Gastrocnemius medialis (tissue), 4 donors: Measurements from ENCODE around the gene B4GALT6. TPM values are rescaled to one million over a fixed set of nuclear protein-coding genes. Genes with fewer than 3 reads are reported as not detected.

Source experiments
- ATAC-seq, 2 donors: fragments of 150-250 bp; one replicate each; pipeline ENCODE4 v1.9.1; 2016
- DNase-seq, 2 donors: peaks; one replicate each; pipeline ENCODE4 v3.0.0-alpha.2; 2019
- H3K27ac ChIP-seq, 4 donors: fragments of 200-600 bp; sonication (generic); 1 replicate in 1 of 4; 2 replicates in 3 of 4; pipeline ENCODE4 v1.5.1; 2016 to 2018; ENCODE audit warnings: mild to moderate bottlenecking in 2 of 4, moderate library complexity in 1 of 4
- H3K27me3 ChIP-seq, 3 donors: fragments of 200-600 bp; sonication (generic) in 2 of 3; 1 replicate in 1 of 3; 2 replicates in 2 of 3; pipeline versions ENCODE4 v1.5.1 to v1.6.0; 2016 to 2019; ENCODE audit warnings: mild to moderate bottlenecking in 1 of 3, moderate library complexity in 1 of 3
- H3K36me3 ChIP-seq, 2 donors: fragments of 200-600 bp; sonication (generic) in 1 of 2; one replicate each; pipeline ENCODE4 v1.5.1; 2017 to 2018
- H3K4me1 ChIP-seq, 2 donors: fragments of 200-600 bp; sonication (generic) in 1 of 2; one replicate each; pipeline ENCODE4 v1.5.1; 2016 to 2017; ENCODE audit warnings: mild to moderate bottlenecking in 2 of 2
- H3K4me3 ChIP-seq, 4 donors: fragments of 200-600 bp; sonication (generic) in 3 of 4; 1 replicate in 1 of 4; 2 replicates in 3 of 4; pipeline ENCODE4 v1.5.1; 2016 to 2019; ENCODE audit warnings: mild to moderate bottlenecking in 2 of 4
- H3K9me3 ChIP-seq, 3 donors: fragments of 200-600 bp; sonication (generic) in 2 of 3; 1 replicate in 1 of 3; 2 replicates in 2 of 3; pipeline ENCODE4 v1.5.1; 2016 to 2019
- CTCF ChIP-seq, 5 experiments: fragments of 450-650 bp in 3 of 5; fragments of 200-600 bp in 2 of 5; sonication (generic) in 2 of 5; IDR thresholded peaks in 4 of 5; conservative IDR thresholded peaks in 1 of 5; 1 replicate in 4 of 5; 2 replicates in 1 of 5; pipeline ENCODE4 v1.5.1; 2016 to 2019; ENCODE audit warnings: antibody characterized with exemption in 5 of 5, mild to moderate bottlenecking in 3 of 5, moderate library complexity in 3 of 5
- POLR2A ChIP-seq, 2 donors: fragments of 450-650 bp; IDR thresholded peaks; one replicate each; pipeline ENCODE4 v1.6.1; 2017; ENCODE audit warnings: antibody characterized with exemption in 2 of 2, mild to moderate bottlenecking in 2 of 2, moderate library complexity in 2 of 2
- in situ Hi-C, 4 donors: fragments of 200-750 bp; cut with MboI; loops; one replicate each; pipeline versions ENCODE4 v1.15.0 to v1.8.0; 2017; ENCODE audit warnings: low sequenced_read_pairs in 4 of 4
- intact Hi-C: fragments of 100-400 bp; cut with DNase I; formaldehyde crosslinking; loops from one replicate; pipeline ENCODE4 v1.15.1; 2023; ENCODE audit warnings: low total_unique reads
- total RNA-seq, 4 donors: library from RNA; depleted of rRNA; stranded (reverse); fragments of >200 nt; gene quantifications; one replicate each; pipeline versions ENCODE4 v1.1.0 to v1.2.3, GENCODE V29; 2016

Gene B4GALT6
- total RNA-seq, 4 donors from 2014 or later, result 0.85 to 2.9 (median 1.9) TPM

- no peak for ATAC-seq
- no peak overlapping the region for H3K4me3 ChIP-seq
- no peaks in the 10 kb centered on the region for H3K27me3 ChIP-seq
- no peaks in the 10 kb centered on the region for H3K4me1 ChIP-seq
- H3K36me3 ChIP-seq, result no peaks in the 10 kb centered on the region
- intact Hi-C loops (no loop called here), in situ Hi-C loops (no loop called here)
- no peak overlapping the region for H3K27ac ChIP-seq
- DNase-seq, result no peak
- no peaks in the 10 kb centered on the region for H3K9me3 ChIP-seq
- TF ChIP-seq POLR2A (IDR thresholded peaks at IDR 0.05) (no peak), CTCF (IDR thresholded peaks at IDR 0.05 in 4 of 5, conservative IDR thresholded peaks at IDR 0.05 in 1 of 5) (no peak)
These were observed 11.7 kb downstream of the B4GALT6 start for GRCh38 chr18:31672628-31673135.

- ATAC-seq (no peak), DNase-seq (no peak)
- no peak for TF ChIP-seq CTCF (IDR thresholded peaks at IDR 0.05 in 4 of 5, conservative IDR thresholded peaks at IDR 0.05 in 1 of 5)
- TF ChIP-seq POLR2A (IDR thresholded peaks at IDR 0.05), result no peak
- Histone ChIP-seq H3K4me3 (no peak overlapping the region), H3K27me3 (no peaks in the 10 kb centered on the region), H3K4me1 (no peaks in the 10 kb centered on the region), H3K36me3 (no peaks in the 10 kb centered on the region), H3K27ac (no peak overlapping the region), H3K9me3 (no peaks in the 10 kb centered on the region)
- in situ Hi-C loops (no loop called here), intact Hi-C loops (no loop called here)
These were observed 12.4 kb downstream of the B4GALT6 start for GRCh38 chr18:31671951-31672350.

- intact Hi-C loops (no loop called here), in situ Hi-C loops (no loop called here)
- H3K27ac ChIP-seq, result no peak overlapping the region
- H3K4me1 ChIP-seq, result no peaks in the 10 kb centered on the region
- DNase-seq, result no peak
- no peak overlapping the region for H3K4me3 ChIP-seq
- H3K36me3 ChIP-seq, result no peaks in the 10 kb centered on the region
- no peak for ATAC-seq
- no peaks in the 10 kb centered on the region for H3K27me3 ChIP-seq
- TF ChIP-seq CTCF (IDR thresholded peaks at IDR 0.05 in 4 of 5, conservative IDR thresholded peaks at IDR 0.05 in 1 of 5) (no peak), POLR2A (IDR thresholded peaks at IDR 0.05) (no peak)
- no peaks in the 10 kb centered on the region for H3K9me3 ChIP-seq
These were observed 14.8 kb downstream of the B4GALT6 start for GRCh38 chr18:31669541-31669940.

GRCh38 chr18:31667185-31667584, 17.2 kb downstream of the B4GALT6 start:
- H3K27me3 ChIP-seq, result no peaks in the 10 kb centered on the region
- ATAC-seq, result no peak
- intact Hi-C loops, result no loop called here
- no peak overlapping the region for H3K27ac ChIP-seq
- no peaks in the 10 kb centered on the region for H3K36me3 ChIP-seq
- no peaks in the 10 kb centered on the region for H3K4me1 ChIP-seq
- no peaks in the 10 kb centered on the region for H3K9me3 ChIP-seq
- TF ChIP-seq POLR2A (IDR thresholded peaks at IDR 0.05), result no peak
- TF ChIP-seq CTCF (IDR thresholded peaks at IDR 0.05 in 4 of 5, conservative IDR thresholded peaks at IDR 0.05 in 1 of 5), result no peak
- DNase-seq, result no peak
- H3K4me3 ChIP-seq, result no peak overlapping the region
- in situ Hi-C loops, result no loop called here

GRCh38 chr18:31666055-31666454, 18.3 kb downstream of the B4GALT6 start:
- intact Hi-C loops, result no loop called here
- Histone ChIP-seq H3K4me3 (no peak overlapping the region), H3K4me1 (no peaks in the 10 kb centered on the region), H3K27ac (no peak overlapping the region), H3K36me3 (no peaks in the 10 kb centered on the region), H3K27me3 (no peaks in the 10 kb centered on the region), H3K9me3 (no peaks in the 10 kb centered on the region)
- in situ Hi-C loops, result no loop called here
- no peak for TF ChIP-seq CTCF (IDR thresholded peaks at IDR 0.05 in 4 of 5, conservative IDR thresholded peaks at IDR 0.05 in 1 of 5)
- TF ChIP-seq POLR2A (IDR thresholded peaks at IDR 0.05), result no peak
- ATAC-seq (no peak), DNase-seq (no peak)
